Stimulated activated CD8-positive, alpha-beta memory T cell treated with anti-CD3 and anti-CD28 coated beads, Interleukin-15, amount 100 ng/mL, for 4 hours (primary cell): ENCODE data around the gene SLC27A2.
"Not testable (repeated sequence)": the region's sequence is repeated elsewhere in the genome, so short reads cannot be mapped to it uniquely, and the experiment has no call there.

Experiments used
- DNase-seq, 2 donors: peaks; one replicate each; pipeline ENCODE4 v3.0.0-alpha.2; 2020; ENCODE audit warnings: low read depth in 2 of 2

SLC27A2 gene

DNA sequence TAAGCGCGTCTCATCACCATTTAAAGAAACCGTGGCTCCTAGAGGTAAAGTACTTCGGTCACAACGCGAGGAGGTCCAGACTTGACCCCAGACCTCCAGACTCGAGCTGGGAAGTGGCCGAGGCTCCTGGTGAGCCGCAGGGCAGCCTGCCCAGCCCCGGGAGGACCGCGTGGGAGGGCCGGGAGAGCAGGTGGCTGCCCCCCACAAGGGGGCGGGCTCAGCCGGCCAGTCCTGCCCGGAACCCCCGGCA is at the start of gene SLC27A2:
Gene SLC27A2 (plus strand): TSS at position 228 of the 250 bp plus-strand sequence. CDS start 232 bp downstream, outside the sequence.
- no peak for DNase-seq

GRCh38 chr15:50132251-50132984 is 49.6 kb upstream of the SLC27A2 start:
- DNase-seq: not testable (repeated sequence)

DNA sequence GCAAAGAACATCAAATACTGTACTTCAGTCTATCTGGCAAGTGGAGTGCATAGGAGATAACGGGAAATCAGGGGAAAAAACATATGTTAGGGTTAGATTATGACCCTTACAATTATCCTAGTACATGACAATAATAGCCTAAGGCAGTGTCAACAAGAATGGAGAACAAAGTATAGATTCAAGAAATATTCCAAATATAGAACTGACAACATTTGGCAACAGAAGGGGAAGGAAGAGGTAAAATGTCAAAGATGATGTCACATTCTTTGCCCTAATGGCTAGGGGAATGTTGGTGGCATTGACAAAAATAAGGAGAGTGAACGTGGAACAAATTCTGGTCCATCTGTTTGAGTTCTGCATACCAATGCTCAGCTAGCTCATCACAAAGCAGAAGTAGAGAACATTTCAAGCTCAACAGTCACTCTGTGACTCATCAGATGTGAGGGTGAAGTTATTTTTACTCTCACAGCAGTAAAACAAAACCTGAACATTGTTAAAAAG is 47.4 kb upstream of the SLC27A2 start:
- no peak for DNase-seq

DNA sequence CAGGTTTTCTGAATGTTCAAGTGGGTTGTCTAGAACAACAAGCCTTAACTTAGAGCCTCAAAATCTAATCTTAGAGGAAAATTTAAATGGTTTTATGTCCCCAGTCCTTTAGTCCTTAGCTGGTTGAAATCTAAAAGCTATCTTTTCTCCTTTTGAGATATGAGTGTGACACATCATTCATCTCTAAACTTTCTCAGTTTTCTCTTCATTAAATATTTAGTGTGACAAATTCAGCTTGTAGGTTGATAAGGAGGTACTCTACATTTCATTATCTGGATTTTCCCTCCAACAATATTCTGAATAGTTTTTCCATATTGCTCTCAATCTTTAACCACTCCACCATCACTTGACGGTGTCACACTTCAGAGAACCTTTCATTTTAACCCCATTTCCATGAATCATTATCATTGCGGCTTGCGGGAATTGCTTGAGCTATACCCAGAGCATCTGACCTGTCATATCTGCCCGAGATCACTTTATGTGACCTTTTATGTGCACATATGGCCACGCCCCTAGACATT is 46.9 kb upstream of the SLC27A2 start:
- no peak for DNase-seq

DNA sequence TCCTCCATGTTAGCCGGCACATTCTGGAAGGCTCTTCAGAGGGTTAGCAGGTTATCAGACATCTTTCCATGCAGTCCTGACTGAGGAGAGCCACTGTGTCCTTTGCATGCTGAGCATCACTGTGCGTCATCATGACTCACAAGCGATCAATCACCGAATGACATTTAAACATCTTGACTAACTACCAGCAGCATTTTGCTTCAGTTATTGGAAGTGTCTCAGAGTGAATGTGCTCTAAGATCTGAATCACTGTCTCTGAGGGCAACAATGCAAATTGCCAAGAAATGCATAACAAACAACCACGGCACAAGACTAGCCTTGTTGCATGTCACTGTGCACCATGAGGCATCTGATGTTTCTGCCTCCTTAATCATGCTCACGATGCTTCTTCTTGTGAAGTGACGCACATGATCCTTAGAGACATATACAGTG is 44.6 kb upstream of the SLC27A2 start:
- DNase-seq: no peak

DNA sequence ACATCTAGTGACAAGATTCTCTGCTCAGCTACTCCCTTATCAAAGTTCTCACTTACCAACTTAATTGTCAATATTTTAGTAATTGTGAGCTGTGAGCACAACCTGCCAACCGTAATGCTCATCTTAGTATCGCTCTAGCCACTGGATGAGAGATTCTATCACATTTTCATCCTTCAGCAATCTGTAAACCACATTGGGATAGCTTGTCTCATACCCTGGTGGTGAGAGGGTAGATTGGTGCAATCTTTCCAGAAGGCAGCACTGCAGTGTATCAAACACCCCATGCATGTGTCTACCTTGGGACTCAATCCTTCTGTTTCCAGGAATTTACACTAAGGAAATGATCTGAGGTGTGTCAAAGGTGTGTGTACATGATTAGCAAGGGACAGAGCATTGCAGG is 44.1 kb upstream of the SLC27A2 start:
- no peak for DNase-seq

- no peak for DNase-seq
These were observed 43.6 kb upstream of the SLC27A2 start for GRCh38 chr15:50138391-50138790.

DNA sequence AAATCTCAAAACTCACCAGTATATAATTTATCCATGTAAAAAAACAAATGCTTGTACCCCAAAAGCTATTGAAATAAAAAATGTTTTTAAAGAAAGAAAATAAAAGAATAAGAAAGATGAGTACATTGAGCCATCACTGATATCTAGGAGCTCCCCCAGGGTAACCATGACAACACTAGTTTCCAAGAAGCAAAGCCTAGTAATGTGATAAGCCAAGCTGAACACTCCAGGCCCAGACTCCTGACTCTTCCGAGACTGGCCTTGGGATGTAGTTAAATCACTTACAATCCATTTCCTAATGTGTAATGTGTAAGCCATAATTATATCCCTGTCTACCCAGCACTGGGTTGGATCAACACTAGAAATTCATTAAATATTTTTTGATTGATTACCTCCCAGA is 41.9 kb upstream of the SLC27A2 start:
- DNase-seq: no peak

DNA sequence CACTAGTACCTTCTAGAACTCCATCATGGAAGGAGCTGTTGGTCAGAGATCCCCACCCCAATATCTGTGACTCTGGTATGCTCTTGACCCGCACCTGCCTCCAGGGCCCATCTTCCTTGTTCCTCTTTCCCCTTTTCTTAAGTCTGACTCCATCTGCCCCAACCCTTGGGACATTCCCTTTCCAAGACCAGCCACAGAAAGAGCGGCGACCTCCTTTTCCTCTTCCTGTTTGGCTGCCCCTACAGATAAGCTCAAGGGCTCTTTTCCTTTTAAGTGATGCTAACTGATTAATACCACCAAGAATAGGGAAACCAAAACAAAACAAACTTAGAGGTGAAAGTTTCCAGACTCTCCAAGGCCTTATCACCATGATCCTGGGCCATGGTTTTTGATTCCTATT is 41.0 kb upstream of the SLC27A2 start:
- DNase-seq: no peak

DNA sequence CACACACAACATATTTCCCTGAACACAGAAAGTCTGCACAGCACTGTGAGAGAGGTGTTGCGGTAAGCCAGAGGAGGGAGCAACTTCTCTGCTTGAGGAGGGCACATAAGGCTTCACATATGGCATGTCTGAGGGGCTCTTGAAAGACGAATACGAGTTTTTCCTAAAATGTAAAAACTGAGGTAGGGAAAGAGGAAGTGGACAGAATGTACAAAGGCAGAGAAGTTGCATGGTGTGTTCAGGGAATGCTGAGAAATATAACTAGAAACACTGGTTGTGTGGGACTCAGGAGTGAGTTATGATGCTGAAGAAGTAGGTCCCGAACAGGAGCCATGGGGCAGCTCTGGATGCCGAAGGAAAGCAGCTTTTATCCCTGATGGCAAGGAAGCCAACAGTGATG is 40.1 kb upstream of the SLC27A2 start:
- DNase-seq: no peak

DNA sequence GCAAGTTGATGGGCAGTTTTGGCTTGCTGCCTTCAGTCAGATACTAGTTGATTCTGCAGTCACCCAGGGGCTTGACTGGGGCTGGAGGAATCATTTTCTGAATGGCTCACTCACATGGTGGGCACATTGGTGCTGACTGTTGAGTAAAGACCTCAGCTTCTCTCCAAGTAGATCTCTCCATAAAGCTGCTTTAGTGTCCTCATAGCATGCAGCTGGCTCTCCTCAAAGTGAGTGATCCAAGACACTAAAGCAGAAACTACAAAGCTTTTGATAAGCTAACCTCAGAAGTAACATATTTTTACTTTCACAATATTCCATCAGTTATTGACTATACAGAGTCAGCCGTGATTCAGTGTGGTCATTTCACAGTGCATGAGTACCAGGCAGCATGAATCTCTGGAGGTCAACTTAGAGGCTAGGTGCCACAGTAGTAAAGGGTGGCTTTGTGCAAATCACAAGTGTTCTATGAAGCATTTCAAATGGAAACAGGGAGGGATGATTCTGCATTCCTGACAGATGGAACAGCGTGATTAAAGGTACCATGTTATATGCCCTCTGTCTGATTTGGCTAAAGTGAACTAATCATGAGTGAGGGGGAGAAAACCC is 38.6 kb upstream of the SLC27A2 start:
- DNase-seq: no peak

DNA sequence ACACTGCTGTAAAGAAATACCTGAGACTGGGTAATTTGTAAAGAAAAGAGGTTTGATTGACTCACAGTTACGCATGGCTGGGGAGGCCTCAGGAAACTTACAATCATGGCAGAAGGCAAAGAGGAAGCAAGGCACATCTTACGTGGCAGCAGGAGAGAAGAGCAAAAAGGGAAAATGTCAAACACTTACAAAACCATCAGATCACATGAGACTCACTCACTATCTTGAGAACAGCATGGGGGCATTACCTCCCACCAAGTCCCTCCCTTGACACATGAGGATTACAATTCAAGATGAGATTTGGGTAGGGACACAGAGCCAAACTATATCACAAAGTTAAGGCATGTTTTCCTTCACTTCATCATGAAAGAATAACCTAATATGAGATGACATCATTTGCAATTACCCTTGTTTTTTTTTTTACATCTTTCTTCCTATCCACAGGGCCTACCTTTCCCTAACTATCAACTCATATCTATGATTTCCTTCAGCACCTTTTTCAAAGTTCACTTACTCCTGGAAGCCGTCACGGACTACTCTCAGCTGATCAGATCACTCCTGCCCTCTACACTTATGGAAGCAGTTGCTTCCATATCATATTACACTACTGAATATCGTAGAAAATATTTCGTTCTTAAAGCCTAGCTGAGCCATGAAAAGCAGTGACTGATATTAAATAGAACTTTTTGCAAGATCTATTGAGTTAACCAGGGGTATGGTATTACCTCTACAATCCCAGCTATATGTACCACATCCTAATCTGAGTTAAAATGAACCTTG is 37.5 kb upstream of the SLC27A2 start:
- no peak for DNase-seq

DNA sequence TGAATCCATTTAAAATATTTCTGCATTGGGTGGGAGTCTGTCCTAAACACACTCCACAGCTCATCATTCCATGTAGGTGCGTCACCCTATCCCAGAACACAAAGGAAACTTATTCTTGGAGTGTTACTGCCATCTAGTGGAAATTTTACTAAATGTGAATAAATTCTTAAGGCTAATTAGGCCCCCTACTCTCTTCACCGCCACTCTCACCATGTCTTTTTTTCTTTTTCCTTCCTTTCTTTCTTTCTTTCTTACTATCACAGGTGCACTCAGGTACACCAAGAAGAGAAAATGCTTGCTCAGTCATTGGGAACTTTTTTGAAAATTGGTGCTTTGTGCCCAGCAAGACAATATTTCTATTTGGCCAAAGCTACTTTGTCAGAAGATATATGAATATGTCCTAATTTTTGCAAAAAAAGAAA is 36.5 kb upstream of the SLC27A2 start:
- DNase-seq: no peak

DNA sequence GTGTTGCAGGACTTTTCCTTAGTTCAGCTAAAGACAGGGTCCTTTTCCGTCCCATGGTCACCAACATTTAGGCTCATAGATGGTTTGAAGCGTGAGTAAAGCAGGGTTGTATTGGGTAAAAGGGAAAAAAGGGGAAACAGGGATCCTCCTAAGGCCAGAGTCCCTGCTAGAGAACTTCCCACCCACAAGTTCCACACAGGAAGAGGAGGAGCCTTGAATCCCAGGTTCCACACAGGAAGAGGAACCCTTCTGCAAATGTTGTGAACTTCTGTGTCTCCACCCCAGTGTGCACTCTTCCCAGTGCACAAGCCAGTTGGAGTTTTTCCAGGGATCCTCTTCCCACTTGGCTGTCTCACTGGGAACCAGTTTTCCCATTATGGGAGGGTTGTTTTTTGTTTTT is 35.4 kb upstream of the SLC27A2 start:
- no peak for DNase-seq

GRCh38 chr15:50148362-50148963 is 33.5 kb upstream of the SLC27A2 start:
- DNase-seq: no peak

- DNase-seq: no peak
These were observed 32.9 kb upstream of the SLC27A2 start for GRCh38 chr15:50149090-50149489.

GRCh38 chr15:50150349-50150748 is 31.6 kb upstream of the SLC27A2 start:
- no peak for DNase-seq

GRCh38 chr15:50150851-50151250 is 31.1 kb upstream of the SLC27A2 start:
- no peak for DNase-seq

GRCh38 chr15:50151476-50151875 is 30.5 kb upstream of the SLC27A2 start:
- no peak for DNase-seq

DNA sequence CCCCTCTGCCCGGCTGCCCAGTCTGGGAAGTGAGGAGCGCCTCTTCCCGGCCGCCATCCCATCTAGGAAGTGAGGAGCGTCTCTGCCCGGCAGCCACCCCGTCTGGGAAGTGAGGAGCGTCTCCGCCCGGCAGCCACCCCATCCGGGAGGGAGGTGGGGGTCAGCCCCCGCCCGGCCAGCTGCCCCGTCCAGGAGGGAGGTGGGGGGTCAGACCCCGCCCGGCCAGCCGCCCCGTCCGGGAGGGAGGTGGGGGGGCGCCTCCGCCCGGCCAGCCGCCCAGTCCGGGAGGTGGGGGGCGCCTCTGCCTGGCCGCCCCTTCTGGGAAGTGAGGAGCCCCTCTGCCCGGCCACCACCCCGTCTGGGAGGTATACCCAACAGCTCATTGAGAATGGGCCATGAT is 23.8 kb upstream of the SLC27A2 start:
- DNase-seq: not testable (repeated sequence)

DNA sequence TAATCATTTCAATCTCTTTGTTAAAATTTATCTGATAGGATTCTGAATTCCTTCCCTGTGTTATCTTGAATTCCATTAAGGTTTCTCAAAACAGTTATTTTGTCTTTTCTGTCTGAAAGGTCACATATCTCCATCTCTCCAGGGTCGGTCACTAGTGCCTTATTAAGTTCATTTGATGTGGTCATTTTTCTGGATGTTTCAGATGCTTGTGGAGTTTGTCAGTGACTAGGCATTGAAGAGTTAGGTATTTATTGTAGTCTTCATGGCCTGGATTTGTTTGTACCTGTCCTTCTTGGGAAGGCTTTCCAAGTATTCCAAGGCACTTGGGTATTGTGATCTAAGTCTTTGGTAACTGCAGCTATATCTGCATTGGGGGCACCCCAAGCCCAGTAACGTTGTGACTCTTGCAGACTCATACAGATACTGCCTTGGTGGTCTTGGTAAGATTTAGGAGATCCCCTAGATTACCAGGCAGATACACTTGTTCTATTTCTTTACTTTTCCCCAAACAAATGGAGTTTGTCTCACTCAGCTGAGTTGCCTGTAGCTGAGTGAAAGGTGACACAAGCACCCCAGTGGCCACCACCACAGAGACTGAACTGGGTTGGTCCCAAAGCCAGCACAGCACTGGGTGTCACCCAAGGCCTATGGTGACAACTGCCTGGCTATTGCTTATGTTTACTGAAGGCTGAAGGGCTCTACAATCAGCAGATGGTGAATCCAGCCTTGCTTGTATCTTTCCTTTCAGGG is 18.9 kb upstream of the SLC27A2 start:
- no peak for DNase-seq
